Adrenal gland (tissue), 5 donors: Measurements from ENCODE around the gene NR6A1.

ENCODE experiments used
- CTCF ChIP-seq, 6 experiments: fragments of 450-650 bp in 4 of 6; fragments of 200-600 bp in 2 of 6; sonication (generic) in 1 of 6; IDR thresholded peaks; 1 replicate in 5 of 6; 2 replicates in 1 of 6; pipeline versions ENCODE4 v1.5.1 to v1.8.0; 2016 to 2021; ENCODE audit warnings: antibody characterized with exemption in 6 of 6, mild to moderate bottlenecking in 2 of 6, moderate library complexity in 1 of 6
- POLR2A ChIP-seq, 2 donors: fragments of 450-650 bp; IDR thresholded peaks; one replicate each; pipeline ENCODE4 v1.6.1; 2017; ENCODE audit warnings: antibody characterized with exemption in 2 of 2, mild to moderate bottlenecking in 2 of 2, moderate library complexity in 1 of 2
- donor health status: DM: no; HTN: no; CAD: no.

GRCh38 chr9:124761710-124762109 lies 9.4 kb downstream of the NR6A1 start:
- TF ChIP-seq CTCF (IDR thresholded peaks at IDR 0.05) (no peak), POLR2A (IDR thresholded peaks at IDR 0.05) (no peak)
